Keratinocyte (primary cell): ENCODE data around the gene ANKRD10. TPM values are rescaled to one million over a fixed set of nuclear protein-coding genes. Genes with fewer than 3 reads are reported as not detected.

ENCODE experiments used
- DNase-seq: peaks from one replicate; pipeline ENCODE4 v3.0.0-alpha.2; 2011; ENCODE audit warnings: low read depth, missing footprints, low spot score
- FAIRE-seq: peaks from 2 replicates; lab custom pipeline; 2011; peaks lifted over from hg19 to GRCh38; lab: Jason Lieb, UNC
- H2AFZ ChIP-seq: 2 replicates; pipeline ENCODE4 v1.6.0; 2012; ENCODE audit warnings: low read length, control low read depth, inconsistent platforms; ENCODE audit not compliant: control insufficient read depth
- H3K27ac ChIP-seq: 2 replicates; pipeline ENCODE4 v1.5.1; 2011; ENCODE audit warnings: low read length; ENCODE audit not compliant: control insufficient read depth, insufficient read depth
- H3K27me3 ChIP-seq: 3 replicates; pipeline ENCODE4 v1.6.0; 2011; ENCODE audit warnings: low read length; ENCODE audit not compliant: control insufficient read depth, insufficient read depth; ENCODE audit errors: extremely low read depth
- H3K36me3 ChIP-seq, 2 experiments: 2 replicates in 1 of 2; 3 replicates in 1 of 2; pipeline ENCODE4 v1.5.1; 2011; ENCODE audit warnings: low read length in 2 of 2, mild to moderate bottlenecking in 1 of 2; ENCODE audit not compliant: control insufficient read depth in 2 of 2, insufficient read depth in 2 of 2; ENCODE audit errors: extremely low read depth in 1 of 2
- H3K4me1 ChIP-seq: 3 replicates; pipeline ENCODE4 v1.5.1; 2011; ENCODE audit warnings: low read length; ENCODE audit not compliant: control insufficient read depth, insufficient read depth; ENCODE audit errors: extremely low read depth
- H3K4me2 ChIP-seq: 3 replicates; pipeline ENCODE4 v1.6.0; 2011; ENCODE audit warnings: low read depth, low read length; ENCODE audit not compliant: control insufficient read depth, insufficient read depth; ENCODE audit errors: extremely low read depth
- H3K4me3 ChIP-seq, 3 experiments: fragments of 200-600 bp in 1 of 3; sonication (generic) in 1 of 3; 2 replicates in 2 of 3; 3 replicates in 1 of 3; pipeline ENCODE4 v1.5.1; 2011 to 2016; ENCODE audit warnings: low read length in 3 of 3, mild to moderate bottlenecking in 3 of 3, control low read depth in 2 of 3, inconsistent platforms in 1 of 3, low read depth in 1 of 3, mixed read lengths in 1 of 3, mixed run types in 1 of 3, moderate library complexity in 1 of 3; ENCODE audit not compliant: control insufficient read depth in 2 of 3, insufficient read depth in 2 of 3; ENCODE audit errors: extremely low read depth in 1 of 3
- H3K79me2 ChIP-seq: 2 replicates; pipeline ENCODE4 v1.6.0; 2012; ENCODE audit warnings: low read length; ENCODE audit not compliant: control insufficient read depth, insufficient read depth
- H3K9ac ChIP-seq: 3 replicates; pipeline ENCODE4 v1.6.0; 2011; ENCODE audit warnings: low read length; ENCODE audit not compliant: control insufficient read depth, insufficient read depth; ENCODE audit errors: extremely low read depth
- H3K9me1 ChIP-seq: 3 replicates; pipeline ENCODE4 v1.6.0; 2011; ENCODE audit warnings: low read length; ENCODE audit not compliant: control insufficient read depth, insufficient read depth; ENCODE audit errors: extremely low read depth
- H3K9me3 ChIP-seq: 2 replicates; pipeline ENCODE4 v1.5.1; 2012; ENCODE audit warnings: low read depth, low read length; ENCODE audit not compliant: control insufficient read depth
- H4K20me1 ChIP-seq: 3 replicates; pipeline ENCODE4 v1.6.0; 2011; ENCODE audit warnings: low read length; ENCODE audit not compliant: control insufficient read depth, insufficient read depth; ENCODE audit errors: extremely low read depth
- EZH2 ChIP-seq: IDR thresholded peaks from one replicate; pipeline ENCODE4 v1.6.1; 2012; ENCODE audit warnings: inconsistent platforms, mild to moderate bottlenecking, low read length, moderate library complexity
- dilution Hi-C: fragments of 300-500 bp; cut with MboI; formaldehyde crosslinking; loops from one replicate; pipeline ENCODE4 v1.7.0; 2020; ENCODE audit warnings: low sequenced_read_pairs; ENCODE audit not compliant: extremely low pct_ligation_motif_present
- polyA plus RNA-seq, 5 experiments: library from polyadenylated mRNA; depleted of rRNA in 3 of 5; stranded (reverse) in 3 of 5; stranded (forward) in 1 of 5; unstranded in 1 of 5; fragments of >200 nt; gene quantifications; 1 replicate in 1 of 5; 2 replicates in 3 of 5; 3 replicates in 1 of 5; pipeline versions ENCODE4 v1.2.1 to v1.2.3, GENCODE V29; 2011 to 2012; ENCODE audit warnings: missing spikeins in 2 of 5, low read depth in 1 of 5, low replicate concordance in 1 of 5
- TF ChIP-seq, protein P1 (sequence below), 3 experiments: IDR thresholded peaks in 1 of 3; conservative IDR thresholded peaks in 1 of 3; optimal IDR thresholded peaks in 1 of 3; 2 replicates in 2 of 3; 3 replicates in 1 of 3; pipeline versions ENCODE3 to v1.5.1; 2011; ENCODE audit warnings: low read length in 3 of 3, mild to moderate bottlenecking in 3 of 3, moderate library complexity in 2 of 3, control low read depth in 1 of 3, inconsistent platforms in 1 of 3; ENCODE audit not compliant: insufficient read depth in 2 of 3; ENCODE audit errors: extremely low read depth in 1 of 3

Gene ANKRD10
- polyA plus RNA-seq, 1 donor (not counting 4 experiments of a cell fraction or from before 2014, with no cell fraction given), result 58.1 TPM

DNA sequence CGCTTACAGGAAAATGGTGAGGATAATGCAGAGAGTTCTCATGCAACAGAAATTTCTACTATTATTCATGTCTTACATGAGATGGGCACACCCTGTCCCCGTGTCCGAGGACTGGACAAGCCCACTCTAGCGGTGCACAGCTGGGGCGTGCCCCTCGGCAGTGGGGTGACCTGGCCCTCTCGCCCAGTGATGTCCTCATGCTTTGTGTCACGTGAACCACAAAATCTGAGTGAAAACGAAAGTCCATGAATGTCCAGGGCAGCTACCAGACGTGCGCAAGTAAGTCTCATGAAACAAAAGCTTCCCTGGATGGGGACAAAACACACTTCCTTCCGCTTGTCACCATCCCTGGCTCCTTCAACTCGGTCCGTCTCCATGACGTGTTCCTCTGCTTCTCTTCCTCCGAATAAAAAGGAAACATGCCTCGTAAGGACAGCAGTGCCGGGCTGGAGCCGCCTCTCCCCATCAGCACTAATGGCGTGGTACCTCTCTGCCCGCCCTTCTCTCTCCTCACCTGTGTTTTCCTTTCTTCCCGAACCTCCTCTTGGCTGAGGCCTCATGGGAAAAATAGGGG, 45.6 kb downstream of the ANKRD10 start:
- no peaks in the 10 kb centered on the region for H3K36me3 ChIP-seq
- H3K9ac ChIP-seq, result peak overlapping the region; percentile 57
- no peak overlapping the region for H3K4me3 ChIP-seq
- DNase-seq (no peak), FAIRE-seq (no peak)
- no peak for TF ChIP-seq EZH2
- TF ChIP-seq, protein P1, sequence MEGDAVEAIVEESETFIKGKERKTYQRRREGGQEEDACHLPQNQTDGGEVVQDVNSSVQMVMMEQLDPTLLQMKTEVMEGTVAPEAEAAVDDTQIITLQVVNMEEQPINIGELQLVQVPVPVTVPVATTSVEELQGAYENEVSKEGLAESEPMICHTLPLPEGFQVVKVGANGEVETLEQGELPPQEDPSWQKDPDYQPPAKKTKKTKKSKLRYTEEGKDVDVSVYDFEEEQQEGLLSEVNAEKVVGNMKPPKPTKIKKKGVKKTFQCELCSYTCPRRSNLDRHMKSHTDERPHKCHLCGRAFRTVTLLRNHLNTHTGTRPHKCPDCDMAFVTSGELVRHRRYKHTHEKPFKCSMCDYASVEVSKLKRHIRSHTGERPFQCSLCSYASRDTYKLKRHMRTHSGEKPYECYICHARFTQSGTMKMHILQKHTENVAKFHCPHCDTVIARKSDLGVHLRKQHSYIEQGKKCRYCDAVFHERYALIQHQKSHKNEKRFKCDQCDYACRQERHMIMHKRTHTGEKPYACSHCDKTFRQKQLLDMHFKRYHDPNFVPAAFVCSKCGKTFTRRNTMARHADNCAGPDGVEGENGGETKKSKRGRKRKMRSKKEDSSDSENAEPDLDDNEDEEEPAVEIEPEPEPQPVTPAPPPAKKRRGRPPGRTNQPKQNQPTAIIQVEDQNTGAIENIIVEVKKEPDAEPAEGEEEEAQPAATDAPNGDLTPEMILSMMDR (optimal IDR thresholded peaks at IDR 0.05 in 1 of 3, IDR thresholded peaks at IDR 0.05 in 1 of 3, conservative IDR thresholded peaks at IDR 0.05 in 1 of 3; ENCODE audit: extremely low read depth in 1 of 3, insufficient read depth in 2 of 3, low read length in 3 of 3), result no peak
- H3K27ac ChIP-seq, result peak overlapping the region; percentile 68
- peak overlapping the region; percentile 86 for H3K4me2 ChIP-seq
- H3K27me3 ChIP-seq, result peaks cover 7% of the 10 kb centered on the region
- peaks cover 2% of the 10 kb centered on the region for H3K9me1 ChIP-seq
- dilution Hi-C loops, result no loop called here
- peaks cover 33% of the 10 kb centered on the region for H3K4me1 ChIP-seq
- H2AFZ ChIP-seq, result no peak overlapping the region
- no peaks in the 10 kb centered on the region for H3K9me3 ChIP-seq
- no peaks in the 10 kb centered on the region for H3K79me2 ChIP-seq
- H4K20me1 ChIP-seq, result no peaks in the 10 kb centered on the region

GRCh38 chr13:110868720-110869119, 46.1 kb downstream of the ANKRD10 start:
- TF ChIP-seq, protein P1 (optimal IDR thresholded peaks at IDR 0.05 in 1 of 3, IDR thresholded peaks at IDR 0.05 in 1 of 3, conservative IDR thresholded peaks at IDR 0.05 in 1 of 3; ENCODE audit: extremely low read depth in 1 of 3, insufficient read depth in 2 of 3, low read length in 3 of 3), result no peak
- TF ChIP-seq EZH2, result no peak

More at GRCh38 chr13:110868720-110869119, 46.1 kb downstream of the ANKRD10 start:
- Histone ChIP-seq H2AFZ (no peak overlapping the region), H3K9me1 (peaks cover 2% of the 10 kb centered on the region), H3K9ac (no peak overlapping the region), H3K36me3 (no peaks in the 10 kb centered on the region), H3K9me3 (no peaks in the 10 kb centered on the region), H3K4me2 (no peak overlapping the region), H4K20me1 (no peaks in the 10 kb centered on the region), H3K4me1 (peaks cover 30% of the 10 kb centered on the region), H3K27ac (no peak overlapping the region), H3K79me2 (no peaks in the 10 kb centered on the region), H3K27me3 (peaks cover 7% of the 10 kb centered on the region), H3K4me3 (no peak overlapping the region)
- dilution Hi-C loops, result no loop called here
- FAIRE-seq (no peak), DNase-seq (no peak)
